ENCODE results near the gene VTCN1.
"Not testable (repeated sequence)": the region's sequence is repeated elsewhere in the genome, so short reads cannot be mapped to it uniquely, and the experiment has no call there.

Gene VTCN1

DNA sequence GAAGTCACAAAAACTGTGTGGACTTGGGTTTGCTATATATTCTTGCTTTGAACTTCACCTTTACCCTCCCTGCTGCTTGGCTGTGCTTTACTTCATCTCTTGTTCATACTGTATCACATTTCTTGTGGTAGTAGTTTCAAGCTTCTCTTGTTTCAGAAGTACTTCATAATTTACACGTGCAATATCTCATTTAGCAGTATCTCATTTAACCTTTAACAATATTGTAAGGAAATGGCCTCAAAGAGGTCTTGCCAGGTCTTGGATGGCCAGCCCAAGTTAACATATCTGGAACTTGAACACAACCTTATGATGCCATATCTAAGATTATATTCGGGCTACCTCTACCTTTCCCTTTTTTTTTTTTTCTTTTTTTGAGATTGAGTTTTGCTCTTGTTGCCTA is 87.5 kb downstream of the VTCN1 start:
- DNase-seq (ENCODE audit: low read depth in 2 of 2), result no peak

DNA sequence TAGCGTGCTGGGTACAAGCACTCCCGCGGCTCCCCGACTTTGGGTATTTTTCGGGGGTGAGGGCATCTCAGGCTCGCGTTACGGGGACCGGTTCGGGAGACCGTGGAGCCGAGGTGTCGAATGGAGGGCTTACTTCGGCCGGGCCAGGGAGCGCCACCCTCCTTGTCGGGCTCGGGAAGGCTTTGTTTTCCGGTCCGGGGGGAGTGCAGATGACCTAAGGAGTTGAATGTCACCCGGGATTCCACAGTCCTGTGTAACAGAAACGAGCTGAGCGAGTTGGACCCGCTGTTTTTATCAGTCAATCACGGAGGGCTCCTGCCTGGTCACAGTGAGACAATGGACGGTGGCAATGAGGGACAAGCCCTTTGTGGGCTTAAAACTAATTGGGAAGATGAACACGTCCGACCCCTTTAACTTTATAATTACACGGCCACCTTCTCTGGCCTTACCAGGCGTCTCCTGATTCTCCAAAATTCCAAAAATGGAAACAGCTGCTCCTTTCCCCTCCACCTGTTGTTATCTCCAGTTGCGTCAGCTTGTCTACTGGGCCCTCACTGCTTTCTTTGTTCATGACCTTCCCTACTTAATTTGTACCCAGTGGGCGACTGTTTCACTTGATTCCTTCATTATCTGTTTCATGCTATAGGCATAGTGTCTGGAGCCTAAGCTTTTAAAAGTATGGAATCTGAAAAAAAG is 88.2 kb downstream of the VTCN1 start:
- DNase-seq (ENCODE audit: low read depth in 2 of 2), result no peak

DNA sequence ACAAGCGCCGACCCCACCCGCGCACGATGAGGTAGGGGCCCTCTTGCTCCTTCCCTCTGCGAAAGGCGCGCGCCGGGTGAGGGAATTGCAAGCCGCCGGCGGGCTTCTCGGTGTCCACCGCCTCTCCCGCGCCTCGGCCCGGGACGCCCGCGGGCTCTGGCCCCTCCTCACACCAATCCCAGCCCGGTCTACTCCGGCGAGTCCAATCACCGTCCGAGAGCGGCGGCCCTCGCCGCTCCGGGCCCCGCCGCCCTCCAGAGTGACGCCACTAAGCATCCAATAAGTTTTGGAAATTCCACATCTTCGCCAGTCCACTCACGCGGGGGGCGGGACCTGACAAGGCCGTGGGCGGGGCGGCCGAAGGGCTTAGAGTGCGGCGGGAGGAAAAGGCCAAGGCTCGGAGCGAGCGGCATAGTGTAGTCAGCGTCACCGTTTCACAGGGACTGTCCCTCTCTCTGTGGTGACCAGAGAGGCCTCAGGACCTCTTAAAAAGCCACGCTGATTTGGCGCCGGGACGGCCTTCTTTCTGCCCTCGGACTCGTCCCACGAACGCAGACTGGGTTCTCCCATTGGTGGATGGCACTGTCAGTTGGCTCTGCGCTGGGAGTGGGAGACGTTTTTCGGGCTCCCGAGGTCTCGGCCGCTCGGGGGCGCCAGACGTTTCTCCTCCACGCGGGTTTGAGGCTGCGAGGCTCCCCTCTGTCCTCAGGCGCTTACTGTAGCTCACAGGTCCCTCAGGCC is 89.0 kb downstream of the VTCN1 start, which contains the start of gene TRIM45:
TSS of gene TRIM45 (minus strand) at position 161 of the 741 bp plus-strand sequence. CDS start 548 bp downstream, outside the sequence.
- DNase-seq (ENCODE audit: low read depth in 2 of 2), result peak; percentile 69 to 71

DNA sequence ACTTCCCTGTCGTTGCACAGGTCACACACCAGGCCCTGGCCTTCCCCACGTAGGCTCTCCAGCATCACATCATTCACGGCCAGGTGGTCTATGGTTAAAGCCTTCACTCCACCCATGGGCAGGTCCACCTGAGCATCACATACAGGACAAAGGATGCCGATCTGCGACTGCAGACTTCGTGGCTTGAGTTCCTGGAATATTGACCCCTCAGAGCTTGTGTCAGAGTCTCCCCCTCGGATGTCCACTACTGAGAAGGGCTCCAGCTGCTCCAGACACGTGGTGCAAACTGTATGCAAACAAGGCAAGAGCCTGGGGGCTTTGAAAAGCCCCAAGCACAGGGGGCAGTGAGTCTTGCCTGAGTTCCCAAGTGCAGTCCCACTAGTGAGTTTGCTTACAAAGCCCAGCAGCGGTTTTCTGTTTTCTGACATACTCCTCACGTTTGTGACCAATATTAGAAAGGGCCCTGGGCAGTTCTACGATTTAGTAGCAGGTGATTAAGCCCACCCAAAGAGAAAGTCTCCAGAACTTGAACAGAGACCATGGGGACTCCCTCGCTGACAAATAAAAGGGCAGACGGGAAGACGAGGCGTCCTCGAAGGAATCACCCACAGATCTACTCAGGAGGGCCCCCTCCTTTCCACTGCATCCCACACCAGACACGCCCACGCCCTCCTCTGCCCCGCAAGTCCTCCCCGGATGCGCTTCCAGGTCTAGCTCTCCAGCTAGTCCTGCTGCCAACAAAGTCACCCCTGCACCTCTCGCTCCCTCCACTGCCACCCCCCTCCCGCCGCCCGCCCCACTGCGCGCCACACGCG is 89.7 kb downstream of the VTCN1 start:
- no peak for DNase-seq (ENCODE audit: low read depth in 2 of 2)

DNA sequence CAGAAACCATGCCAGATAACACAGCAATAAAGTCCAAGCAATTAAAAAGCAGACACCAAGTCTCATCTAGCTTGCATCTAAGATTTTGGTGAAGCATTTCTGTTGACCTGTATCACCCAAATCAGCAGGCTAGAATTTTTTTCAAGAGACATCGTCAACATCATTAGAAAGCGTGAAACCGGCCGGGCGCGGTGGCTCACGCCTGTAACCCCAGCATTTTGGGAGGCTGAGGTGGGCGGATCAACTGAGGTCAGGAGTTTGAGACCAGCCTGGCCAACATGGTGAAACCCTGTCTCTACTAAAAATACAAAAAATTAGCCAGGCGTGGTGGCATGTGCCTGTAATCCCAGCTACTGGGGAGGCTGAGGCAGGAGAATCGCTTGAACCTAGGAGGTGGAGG is 91.6 kb downstream of the VTCN1 start:
- not testable (repeated sequence) for DNase-seq (ENCODE audit: low read depth in 2 of 2)

DNA sequence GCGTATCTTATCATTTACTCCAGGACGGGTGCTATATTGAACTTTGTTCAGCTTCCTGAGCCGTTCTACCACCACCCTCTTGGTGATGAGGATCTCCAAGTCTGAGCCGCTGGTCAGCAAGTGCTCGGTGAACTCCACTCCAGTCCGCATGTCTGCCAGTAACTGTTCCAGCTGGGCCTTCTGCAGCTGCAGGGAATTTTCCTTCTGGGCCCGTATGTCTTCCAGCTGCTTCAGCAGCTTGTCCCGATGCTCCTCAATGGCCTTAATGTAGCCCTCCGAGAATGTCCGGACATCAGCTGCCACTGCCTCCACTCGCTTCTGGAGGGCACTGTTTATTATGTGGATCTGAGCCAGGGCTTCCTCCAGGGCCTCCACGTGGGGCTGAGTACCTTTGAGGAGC is 92.6 kb downstream of the VTCN1 start:
- no peak for DNase-seq (ENCODE audit: low read depth in 2 of 2)

DNA sequence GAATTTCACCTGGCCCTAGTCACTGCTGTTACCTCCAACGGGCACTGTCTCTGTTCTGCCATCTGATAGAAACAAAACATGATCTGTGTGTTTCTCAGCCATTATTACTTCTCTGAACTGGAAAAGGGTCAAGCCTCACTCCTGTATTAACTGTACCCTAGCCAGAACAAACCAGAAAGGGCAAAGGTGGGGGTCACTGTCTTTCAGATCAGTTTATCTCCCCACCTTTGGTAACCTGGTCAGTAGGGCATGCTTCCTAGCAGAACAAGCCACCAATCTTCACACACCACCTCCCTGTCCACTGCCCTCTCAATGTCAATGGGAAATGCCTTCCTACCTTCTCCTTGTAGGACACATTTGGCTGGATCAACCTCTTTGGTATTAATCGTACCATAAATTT is 93.0 kb downstream of the VTCN1 start:
- DNase-seq (ENCODE audit: low read depth in 2 of 2), result no peak

DNA sequence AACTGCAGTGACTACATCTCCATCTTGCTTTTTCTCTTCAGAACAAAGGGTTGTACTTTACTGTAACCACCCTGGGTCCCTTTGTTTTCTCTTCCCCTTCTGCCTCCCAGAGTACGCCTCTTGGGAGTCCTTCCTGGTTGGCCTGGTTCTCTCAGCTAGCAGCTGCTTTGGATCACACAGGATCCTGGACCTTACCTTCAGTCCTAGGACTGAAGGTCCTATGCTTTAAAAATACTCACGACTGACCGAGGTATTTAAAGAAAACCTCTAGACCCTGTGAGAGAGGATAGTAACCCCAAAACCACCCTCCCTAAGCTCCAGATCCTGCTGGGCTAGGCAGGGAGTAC is 94.0 kb downstream of the VTCN1 start:
- no peak for DNase-seq (ENCODE audit: low read depth in 2 of 2)

DNA sequence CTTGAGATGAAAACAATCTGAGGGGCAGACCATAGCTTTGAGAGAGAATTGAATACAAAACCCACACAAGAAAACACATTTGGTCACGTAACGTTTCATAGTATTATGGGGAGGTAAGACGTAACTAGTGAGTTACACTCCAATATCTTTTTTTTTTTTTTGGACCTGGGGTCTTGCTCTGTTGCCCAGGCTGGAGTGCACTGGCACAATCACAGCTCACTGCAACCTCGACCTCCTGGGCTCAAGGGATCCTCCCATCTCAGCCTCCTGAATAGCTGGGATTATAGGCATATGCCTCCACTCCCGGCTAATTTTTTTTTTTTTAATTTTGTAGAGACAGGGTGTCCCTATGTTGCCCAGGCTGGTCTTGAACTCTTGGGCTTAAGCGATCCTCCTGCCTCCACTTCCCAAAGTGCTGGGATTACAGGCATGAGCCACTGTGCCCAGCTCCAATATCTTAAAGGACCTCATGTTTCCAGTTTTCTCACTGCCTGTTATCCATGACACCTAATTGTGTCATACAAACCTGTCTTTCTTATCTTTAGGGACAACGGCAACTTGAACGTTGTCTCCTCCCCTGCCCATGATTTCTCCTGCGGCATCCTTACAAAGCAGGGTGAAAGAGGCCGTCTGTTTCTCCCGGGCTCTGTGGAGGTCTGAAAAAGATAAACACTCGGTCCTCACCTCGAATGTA is 94.5 kb downstream of the VTCN1 start:
- no peak for DNase-seq (ENCODE audit: low read depth in 2 of 2)

DNA sequence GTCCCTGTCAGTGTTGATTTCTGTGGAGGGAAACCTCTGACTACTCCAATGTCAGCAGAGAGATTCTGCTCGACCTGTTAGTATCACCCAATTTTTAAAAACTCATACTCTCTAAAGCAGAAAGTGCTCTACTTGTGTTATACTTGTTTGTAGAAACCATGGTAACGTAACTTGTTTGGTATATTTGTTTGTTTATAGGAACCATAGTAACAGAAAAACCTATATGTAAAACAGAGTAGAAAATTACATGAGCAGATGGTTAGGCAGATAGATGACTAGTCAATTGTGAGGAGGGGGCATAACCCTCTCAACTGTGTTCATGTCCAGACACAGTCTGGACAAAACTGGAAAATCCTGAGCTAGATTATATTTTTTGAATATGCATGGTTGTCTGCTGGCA is 95.8 kb downstream of the VTCN1 start:
- no peak for DNase-seq (ENCODE audit: low read depth in 2 of 2)

DNA sequence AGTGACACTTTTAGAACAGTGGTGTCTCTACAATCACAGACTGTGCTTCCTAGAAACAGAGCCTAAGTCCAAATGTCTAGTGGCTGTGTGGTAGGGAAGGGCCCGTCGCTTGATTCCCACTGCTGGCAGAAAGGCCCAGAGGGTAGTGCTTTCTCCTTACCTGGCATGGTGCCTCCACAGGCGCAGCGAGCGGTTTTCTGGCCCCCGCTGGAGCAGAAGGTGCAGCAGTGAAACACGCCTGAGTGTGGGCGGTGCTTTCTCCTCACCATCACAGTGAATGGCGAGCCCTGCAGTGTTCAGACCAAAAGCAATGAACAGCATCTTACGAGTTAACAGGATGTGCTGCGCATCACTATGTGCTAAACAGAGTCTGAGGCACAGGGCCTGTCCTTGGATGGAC is 97.5 kb downstream of the VTCN1 start:
- DNase-seq (ENCODE audit: low read depth in 2 of 2), result no peak

DNA sequence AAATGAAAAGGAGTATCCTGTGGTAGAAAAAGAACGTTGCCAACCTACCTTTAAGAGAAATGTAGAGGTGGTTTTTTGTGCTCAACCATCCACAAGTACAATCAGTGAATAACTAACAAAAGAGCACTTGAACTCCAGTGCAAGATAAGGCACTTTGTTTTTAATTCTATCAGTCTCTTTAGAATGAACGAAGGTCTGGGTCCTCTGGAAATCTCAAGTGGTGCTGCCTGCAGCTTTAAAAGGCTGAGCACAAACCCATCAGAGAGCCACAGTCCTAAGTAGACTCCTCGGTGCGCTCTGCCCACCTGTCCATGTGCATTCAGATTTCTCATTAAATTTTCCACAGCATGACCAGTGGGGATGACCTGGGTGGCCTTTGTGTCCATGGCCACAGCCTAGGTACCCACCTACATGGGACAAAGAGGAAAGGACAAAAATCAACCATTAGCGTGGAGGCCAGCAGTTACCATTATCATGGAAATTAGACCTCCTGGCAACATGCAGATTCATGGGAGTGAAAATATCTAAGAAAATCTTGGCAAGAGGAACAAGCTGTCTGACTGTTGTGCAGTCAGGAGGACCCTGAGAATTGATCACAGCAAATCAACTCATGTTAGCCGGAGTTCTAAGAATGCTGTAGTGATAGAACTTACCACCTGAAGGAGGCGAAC is 98.5 kb downstream of the VTCN1 start:
- no peak for DNase-seq (ENCODE audit: low read depth in 2 of 2)

DNA sequence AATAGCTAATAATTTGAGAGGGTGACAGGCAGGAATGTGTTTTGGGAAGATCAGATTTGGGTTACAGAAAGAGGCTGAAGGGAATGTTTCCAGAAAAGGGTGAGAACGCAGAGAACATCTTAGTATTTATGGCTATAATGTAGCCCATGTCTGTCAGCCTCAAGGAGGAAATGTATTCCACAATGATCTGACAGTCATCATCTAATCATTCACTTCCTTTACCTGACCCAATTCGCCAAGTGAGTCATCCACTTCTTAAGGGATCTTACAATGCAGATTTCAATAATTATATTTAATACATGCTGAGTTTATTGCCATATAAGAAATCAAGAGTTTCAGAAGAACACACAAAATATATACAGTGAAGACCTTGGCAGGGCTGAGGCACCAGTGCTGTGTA is 100.0 kb downstream of the VTCN1 start:
- no peak for DNase-seq (ENCODE audit: low read depth in 2 of 2)

DNA sequence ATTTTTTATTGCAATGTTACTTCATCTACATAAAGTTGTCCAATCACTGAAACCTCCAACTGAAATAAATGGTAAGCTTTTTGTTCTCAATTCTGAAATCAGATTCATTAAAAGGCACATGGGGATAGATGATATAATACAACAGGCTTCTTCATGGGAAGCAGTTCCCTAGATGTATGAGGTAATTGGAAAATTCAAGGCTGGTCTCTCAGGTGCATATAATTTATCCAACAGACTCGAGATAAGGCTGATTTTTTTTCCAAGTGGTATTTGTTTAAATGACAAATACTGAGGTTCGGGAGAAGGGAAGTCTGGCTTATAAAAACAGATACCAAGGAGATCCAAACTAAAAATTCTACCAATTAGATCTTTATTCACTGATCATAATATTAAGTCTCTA is 103.4 kb downstream of the VTCN1 start:
- DNase-seq (ENCODE audit: low read depth in 2 of 2), result no peak

DNA sequence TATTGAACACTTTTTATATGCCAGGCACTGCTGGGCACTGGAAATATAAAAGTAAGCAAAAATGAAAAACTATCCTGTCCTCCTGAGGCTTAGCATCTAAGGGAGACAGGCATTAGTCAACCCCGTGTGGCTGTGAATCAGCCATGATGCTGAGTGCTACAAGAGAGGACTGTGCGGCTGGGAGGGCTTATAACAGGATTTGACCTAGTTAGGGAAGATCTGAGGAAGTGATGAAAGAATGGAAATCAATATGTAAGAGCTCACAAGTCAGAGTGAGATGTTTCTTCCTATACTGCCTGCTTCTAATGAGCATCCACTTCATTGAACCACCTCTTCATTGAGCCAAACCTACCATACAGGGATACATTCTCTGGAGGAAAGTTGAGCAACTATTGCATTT is 104.2 kb downstream of the VTCN1 start:
- no peak for DNase-seq (ENCODE audit: low read depth in 2 of 2)

DNA sequence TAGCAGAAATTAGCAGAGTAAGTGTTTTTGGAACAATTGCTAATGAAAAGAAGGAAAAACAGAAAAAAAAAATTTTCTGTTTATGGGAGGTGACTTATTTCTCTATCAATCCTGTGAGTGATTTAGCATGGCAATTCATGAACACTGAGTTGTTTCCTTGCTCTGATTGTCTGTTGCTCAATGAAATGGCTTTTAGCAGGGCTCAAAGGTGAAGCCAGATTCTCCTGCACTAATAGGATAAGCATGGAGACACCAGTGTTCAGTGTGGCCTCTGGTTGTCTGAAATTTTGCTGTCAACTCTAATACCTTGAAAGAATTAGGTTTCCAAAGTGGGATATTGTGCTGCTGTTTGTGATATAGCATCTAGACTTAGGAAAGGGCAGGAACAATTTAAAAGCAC is 105.0 kb downstream of the VTCN1 start:
- DNase-seq (ENCODE audit: low read depth in 2 of 2), result no peak

DNA sequence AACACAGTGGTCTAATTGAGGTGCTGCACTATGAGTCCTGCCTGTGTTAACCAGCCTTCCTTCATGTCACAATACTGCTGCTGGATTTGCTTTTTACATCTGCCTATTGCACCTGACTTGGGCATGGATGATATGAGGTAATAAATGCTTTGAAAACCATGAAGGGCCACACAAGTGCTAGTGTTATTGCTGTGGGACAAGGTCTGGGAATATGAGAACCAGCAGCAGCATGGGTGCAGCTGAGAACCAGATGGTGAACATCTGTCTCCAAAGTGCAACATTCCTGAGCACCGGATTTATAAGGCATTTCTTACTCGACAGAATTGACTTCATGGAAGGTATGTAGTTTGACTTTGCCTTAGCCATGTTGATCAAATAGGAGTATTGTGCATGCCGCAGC is 105.7 kb downstream of the VTCN1 start:
- no peak for DNase-seq (ENCODE audit: low read depth in 2 of 2)

DNA sequence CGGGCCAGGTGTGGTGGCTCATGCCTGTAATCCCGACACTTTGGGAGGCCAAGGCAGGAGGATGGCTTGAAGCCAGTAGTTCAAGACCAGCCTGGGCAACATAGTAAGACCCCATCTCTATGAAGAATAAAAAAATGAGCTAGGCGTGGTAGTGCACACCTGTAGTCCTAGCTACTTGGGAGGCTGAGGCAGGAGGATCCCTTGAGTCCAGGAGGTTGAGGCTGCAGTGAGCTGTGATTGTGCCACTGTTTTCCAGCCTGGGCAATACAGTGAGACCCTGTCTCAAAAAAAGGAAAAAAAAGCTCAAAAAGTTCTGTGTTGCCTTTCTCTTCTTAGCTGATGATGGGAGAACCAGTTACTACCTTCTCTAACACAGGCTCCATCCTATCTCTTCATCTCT is 108.9 kb downstream of the VTCN1 start:
- DNase-seq (ENCODE audit: low read depth in 2 of 2), result not testable (repeated sequence)

DNA sequence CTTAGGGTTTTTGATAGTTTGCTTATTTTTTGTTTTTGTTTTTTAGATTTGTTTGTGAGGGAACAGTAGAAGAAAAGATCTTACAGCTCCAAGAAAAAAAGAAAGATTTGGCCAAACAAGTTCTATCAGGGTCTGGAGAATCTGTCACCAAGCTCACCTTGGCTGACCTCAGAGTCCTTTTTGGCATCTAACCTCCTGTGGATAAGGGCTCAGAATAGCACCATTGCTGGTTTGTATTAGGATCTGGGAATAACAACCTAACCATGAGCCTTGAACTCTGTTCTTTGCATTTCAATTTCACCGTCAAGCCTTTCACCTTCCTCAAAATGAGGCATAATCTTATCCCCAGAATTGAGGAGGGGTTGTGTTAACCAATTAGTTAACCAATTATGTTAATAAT is 109.4 kb downstream of the VTCN1 start:
- no peak for DNase-seq (ENCODE audit: low read depth in 2 of 2)

DNA sequence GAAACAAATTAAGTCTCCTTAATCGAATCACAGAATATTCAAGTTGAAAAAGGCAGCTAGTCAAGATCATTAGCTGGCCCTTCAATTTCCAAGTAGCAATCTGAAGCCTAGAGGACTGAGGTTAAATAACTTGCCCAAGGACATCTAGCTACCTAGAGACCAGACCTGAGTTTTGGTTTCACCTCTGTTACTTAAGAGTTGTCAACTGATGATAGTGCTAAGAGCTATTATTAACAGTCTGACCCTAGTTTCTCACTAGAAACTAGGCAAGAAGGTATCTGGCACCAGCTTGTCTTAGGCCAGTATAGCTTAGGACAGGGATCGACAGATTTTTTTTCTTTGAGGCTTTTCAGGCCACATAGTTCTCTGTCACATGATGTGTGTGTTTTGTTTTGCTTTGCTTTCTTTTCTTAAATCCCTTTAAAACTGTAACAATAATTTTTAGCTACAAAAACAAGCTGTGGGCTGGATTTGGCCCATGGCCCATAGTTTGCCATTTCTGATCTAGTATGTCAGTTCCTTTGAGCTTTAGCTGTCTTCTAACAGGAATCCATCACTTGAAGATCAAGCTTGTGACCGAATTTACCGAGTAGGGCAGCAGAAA is 112.3 kb downstream of the VTCN1 start:
- DNase-seq (ENCODE audit: low read depth in 2 of 2), result no peak

DNA sequence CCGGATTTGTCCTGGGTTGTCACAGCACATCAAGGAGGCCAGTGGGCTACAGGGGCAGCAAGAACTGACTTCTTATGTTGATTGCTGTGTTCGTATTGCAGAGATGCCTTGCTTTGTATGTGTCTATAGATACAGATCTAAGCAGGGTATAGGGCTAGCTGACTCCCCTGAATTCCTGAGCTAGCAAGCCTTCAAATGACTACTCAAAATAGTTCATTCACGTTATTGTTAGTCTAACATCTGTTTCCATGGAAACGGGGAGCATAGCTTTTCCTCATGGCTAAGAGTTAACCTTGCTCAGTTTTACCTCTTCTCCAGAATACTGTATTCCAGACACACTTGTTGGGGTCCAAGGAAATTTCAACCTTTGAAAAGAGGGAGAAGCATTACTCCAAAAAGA is 113.3 kb downstream of the VTCN1 start:
- no peak for DNase-seq (ENCODE audit: low read depth in 2 of 2)

Data from activated CD8-positive, alpha-beta memory T cell treated with anti-CD3 and anti-CD28 coated beads for 4 hours (primary cell).